SIG-M5 (cell line): ENCODE measurements around the gene MTARC1.

Experiments used
- DNase-seq: peaks from one replicate; lab custom pipeline; 2025; lab: John Stamatoyannopoulos, UW

Gene MTARC1

GRCh38 chr1:220786337-220787068 is at the start of gene MTARC1:
Gene MTARC1, plus strand, starts transcription at chr1:220786913. Its CDS starts 32 bp downstream, at chr1:220786945.
- no peak for DNase-seq

DNA sequence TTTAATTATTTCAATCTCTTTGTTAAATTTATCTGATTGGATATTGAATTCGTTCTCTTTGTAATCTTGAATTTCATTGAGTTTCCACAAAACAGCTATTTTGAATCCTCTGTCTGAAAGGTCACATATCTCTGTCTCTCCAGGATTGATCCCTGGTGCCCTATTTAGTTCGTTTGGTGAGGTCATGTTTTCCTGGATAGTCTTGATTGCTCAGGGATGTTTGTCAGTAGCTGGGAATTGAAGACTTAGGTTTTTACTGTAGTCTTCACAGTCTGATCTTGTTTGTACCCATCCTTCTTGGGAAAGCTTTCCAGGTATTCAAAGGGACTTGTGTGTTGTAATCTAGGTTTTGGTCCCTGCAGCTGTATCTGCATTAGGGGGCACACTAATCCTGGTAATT is 45.4 kb upstream of the MTARC1 start:
- no peak for DNase-seq

DNA sequence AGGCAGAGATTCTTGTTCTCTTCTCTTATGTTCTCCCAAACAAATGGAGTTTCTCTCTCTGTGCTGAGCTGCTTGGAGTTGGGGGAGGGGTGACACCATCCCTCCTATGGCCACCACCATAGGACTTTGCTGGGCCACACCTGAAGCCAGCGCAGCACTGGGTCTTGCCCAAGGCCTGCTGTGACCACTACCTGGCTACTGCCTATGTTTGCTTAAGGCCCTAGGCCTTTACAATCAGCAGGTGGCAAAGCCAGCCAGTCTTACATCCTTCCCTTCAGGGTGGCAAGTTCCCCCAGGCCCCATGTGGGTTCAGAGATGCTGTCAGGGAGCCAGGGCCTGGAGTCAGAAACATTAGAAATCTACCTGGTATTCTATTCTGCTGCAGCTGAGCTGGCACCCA is 44.9 kb upstream of the MTARC1 start:
- DNase-seq = no peak

- DNase-seq = no peak
These were observed 44.2 kb upstream of the MTARC1 start for GRCh38 chr1:220742520-220742919.

GRCh38 chr1:220746851-220747250 is 39.9 kb upstream of the MTARC1 start:
- no peak for DNase-seq

DNA sequence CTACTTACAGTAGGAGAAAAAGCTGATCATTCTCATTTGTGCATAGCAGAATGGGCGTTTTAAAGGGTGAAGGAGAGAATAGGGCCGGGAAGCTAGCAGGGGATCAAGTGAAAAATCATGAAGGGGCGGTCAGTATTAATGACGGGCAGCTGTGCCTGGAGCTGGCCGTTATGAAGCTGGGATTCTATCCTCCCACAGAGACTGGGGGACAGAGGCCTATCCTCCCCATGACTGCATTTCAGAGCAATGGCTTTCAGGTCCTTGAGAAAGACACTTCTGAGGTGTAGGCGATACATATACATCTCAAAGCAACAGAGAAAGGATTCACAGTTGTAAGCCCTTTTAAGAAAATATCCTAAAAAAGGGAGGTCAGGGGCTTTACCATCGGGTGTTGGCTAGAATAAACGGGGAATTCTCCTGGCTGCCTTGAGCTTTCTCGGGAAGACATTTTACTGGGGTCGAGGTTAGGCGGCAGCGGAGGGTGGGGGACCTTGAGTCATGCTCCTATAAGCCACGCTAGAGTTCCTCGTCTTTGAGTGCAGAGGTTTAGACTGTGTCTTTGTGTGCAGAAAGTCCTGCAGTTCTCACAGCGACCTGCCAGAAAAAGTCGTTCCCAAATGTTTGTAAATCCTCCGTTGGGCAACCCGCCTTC is 39.1 kb upstream of the MTARC1 start:
- no peak for DNase-seq

DNA sequence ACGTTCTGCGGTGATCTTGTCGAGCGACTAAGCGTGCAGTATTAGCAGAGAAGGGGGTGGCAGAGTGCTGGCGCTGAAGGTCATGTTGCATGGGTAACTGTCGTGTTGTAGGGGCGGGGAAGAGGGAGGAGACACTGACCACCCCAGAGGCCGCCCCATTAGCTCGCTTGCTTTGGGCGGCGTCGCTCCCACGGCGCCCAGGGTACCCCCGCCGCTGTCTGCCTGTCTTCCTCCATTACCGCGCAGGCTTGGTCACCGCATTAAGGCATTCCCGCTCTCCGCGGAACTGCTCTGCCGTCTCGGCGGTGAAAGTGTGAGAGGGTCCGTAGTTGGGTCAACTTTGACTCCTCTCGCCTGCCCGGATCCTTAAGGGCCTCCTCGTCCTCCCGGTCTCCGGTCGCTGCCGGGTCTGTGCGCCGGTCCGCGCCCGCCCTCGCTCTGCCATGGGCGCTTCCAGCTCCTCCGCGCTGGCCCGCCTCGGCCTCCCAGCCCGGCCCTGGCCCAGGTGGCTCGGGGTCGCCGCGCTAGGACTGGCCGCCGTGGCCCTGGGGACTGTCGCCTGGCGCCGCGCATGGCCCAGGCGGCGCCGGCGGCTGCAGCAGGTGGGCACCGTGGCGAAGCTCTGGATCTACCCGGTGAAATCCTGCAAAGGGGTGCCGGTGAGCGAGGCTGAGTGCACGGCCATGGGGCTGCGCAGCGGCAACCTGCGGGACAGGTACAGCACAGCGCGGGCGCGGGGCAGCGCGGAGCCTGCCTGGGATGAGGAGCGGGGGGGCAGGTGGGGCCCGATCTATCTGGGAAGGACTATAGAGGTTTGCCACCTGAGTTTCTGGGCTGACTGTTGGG is 38.4 kb upstream of the MTARC1 start, which contains the start of gene MTARC2:
Gene MTARC2 (plus strand): TSS at position 234 of the 846 bp plus-strand sequence. CDS start 210 bp downstream, at position 444.
- DNase-seq = no peak

DNA sequence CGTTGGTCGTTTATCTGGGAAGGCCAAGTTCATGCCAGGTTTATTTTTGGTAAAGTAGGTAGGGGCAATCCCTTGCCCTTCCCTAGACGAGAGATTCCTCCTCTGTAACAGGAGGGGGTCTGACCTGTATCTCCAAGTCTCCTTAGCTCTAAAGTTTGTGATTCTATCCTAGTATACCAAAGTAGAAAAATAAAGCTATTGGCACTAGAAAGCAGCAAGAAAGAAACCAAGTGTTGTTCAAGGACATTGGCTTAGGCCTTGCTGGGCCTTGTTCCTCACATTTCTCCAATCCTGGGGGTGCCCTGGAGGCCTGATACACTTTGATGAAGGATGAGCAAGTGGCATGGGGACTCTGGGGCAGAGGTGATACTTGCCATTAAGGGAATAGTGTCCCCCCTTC is 37.8 kb upstream of the MTARC1 start:
- DNase-seq = no peak

DNA sequence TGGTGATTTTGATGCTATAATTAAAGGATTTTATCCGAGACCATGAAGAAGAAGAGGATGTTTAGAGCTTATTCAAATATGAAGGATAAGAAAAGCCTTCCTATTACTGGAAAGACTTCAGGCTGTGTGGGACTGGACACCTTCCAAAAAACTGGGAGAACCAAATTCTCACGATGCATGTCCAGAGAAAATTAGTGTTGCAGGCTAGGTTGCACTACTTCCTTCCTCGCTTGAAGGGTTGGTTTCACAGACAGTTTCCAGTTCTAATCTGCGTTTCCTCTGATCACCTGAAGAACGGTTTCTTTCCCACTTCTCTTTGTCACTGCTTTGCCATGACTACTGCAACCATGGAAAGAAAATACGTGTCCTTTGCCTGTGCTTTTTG is 36.6 kb upstream of the MTARC1 start:
- no peak for DNase-seq

- DNase-seq = no peak
These were observed 35.6 kb upstream of the MTARC1 start for GRCh38 chr1:220751111-220751510.

DNA sequence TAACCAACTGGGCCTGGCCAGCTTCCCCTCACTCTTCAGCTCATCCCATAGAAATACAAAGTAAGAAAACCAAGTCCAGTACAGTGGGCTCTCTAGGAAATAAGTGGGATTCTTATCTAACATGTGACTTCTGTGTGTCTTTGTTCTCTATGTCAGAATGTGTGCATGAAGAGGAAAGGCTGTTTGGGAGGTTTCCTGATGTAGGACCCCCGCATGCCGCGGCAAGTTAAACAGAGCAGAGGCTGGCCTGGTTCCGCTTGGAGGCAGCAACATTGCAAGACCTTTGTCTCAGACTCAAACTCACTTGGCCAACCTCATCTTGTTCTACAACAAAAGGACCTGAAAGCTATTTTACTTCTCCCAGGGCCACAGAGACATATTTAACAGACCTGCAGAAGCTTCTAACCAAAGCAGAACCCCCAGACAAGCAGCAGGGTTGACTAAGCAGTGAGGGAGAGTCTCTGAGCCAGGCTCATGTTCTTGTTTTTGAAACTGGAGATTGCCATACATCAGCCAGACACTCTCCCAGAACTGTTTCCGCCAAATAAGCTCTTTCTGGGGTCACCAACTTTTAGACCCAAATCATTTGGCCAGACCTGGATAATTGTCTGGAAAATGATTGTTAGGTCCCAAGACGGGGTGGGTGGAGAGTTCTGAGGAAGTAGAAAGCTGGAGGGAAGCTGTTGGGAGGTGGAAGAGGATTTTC is 32.3 kb upstream of the MTARC1 start:
- no peak for DNase-seq

- no peak for DNase-seq
These were observed 31.8 kb upstream of the MTARC1 start for GRCh38 chr1:220754918-220755295.

GRCh38 chr1:220755309-220755708 is 31.4 kb upstream of the MTARC1 start:
- DNase-seq = no peak

DNA sequence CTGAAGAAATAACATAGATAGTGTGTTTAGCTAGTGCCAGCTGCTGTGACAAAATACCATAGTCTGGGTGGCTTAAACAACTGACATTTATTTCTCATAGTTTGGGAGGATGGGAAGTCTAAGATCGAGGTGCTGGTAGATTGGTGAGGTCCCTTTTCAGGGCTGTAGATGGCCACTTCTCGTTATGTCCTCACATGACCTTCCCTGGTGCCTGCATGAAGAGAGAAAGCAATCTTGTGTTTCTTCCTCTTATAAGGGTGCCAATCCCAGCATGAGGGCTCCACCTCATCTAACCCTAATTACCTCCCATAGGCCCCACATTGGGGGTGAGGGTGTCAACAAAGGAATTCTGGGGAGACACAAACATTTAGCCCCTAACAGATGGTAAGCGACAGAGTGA is 29.3 kb upstream of the MTARC1 start:
- no peak for DNase-seq

DNA sequence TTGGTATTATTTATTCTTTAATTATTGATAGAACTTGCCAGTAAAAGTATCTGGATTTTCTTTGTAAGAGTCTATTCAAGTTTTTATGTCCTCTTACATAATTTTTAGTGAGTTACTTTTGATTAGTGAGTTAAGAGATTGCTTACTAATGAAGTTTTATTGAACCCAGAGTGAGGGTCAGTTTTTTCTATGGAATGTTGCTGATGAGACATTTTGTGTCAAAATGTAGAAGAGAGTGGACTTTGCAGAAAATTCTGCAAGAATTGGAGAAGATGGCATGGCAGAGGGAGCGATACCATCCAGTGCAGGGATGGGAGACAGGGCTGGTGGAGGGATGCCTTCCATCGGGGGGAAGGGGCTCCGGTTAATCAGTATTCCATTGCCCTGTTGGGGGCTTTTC is 27.6 kb upstream of the MTARC1 start:
- no peak for DNase-seq

GRCh38 chr1:220761688-220762427 is 24.9 kb upstream of the MTARC1 start:
- DNase-seq = no peak

DNA sequence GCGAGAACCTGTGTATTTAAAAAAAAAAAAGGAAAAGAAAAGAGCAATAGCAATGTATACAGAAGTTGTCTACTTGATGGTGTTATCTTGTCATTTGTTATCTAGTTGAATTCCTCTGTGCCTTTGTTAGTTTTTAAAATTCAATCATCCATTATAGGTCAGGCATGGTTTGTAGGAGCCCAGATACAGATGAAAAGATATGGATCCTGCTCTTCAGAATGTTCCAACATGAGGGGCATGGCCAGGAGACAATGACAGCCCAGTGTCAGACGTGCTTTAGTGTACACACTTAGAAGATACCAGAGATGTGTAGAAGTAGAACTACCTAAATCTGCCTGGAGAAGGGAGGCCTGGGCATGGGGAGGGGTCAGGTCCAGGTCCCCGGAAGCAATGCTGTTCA is 22.0 kb upstream of the MTARC1 start:
- DNase-seq = no peak

DNA sequence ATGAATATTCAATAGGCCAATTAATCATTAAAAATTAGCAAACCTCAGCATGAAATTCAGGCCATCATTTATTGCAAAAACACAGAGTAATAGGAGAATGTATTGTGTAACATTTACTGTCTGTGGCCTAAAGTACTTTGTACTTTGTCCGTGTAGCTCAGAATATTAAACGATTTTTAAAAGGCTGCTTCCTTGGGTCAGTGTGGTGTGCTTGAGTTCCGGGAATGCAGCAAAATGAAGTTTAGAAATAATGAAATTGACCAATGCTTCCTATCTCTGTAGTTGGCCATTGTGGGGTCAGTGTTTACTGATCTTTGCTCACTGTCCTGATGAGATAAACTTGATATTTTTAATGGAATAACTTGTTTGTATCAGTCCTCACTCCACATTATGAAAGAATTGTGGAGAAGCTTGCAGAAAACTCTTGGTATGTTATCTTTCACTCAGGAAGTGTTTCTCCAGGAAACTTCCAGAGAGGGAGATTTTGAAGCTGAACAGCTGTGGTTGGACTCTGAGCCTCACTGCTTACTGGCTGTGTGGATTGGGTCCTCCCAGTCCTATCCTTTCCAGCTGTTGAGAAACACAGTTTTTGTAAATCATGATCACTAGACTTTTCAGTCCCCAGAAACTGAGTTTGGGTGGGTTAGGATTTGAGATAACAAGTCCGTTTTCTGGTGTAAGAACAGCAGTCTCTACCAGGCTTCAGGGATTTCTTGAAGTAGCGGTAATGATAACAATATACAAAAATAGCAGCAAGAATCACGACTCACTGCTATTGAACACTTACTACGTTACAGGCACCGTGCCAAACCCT is 19.2 kb upstream of the MTARC1 start:
- DNase-seq = no peak

- DNase-seq = no peak
These were observed 18.5 kb upstream of the MTARC1 start for GRCh38 chr1:220768126-220768601.

DNA sequence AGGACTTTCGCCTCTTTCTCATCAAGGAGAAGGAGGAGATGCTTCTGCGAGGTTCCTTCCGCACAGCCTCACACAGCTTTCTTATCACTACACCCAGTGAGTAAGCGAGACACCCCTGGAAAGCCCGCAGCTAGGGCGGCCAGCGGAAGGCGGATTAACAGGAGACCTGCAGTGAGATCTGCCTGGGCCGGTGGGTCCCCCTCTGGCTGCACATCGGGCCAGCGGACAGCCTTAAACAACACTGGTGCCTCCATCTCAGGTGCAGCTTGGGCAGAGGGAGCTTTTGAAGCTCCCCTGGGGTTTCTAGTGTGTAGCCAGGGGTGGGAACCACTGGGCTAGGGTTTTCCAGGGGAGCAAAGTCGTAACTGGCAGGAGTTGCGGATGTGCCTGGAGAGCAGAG is 17.5 kb upstream of the MTARC1 start:
- no peak for DNase-seq
